ENCODE measurements around the gene CX3CL1.

DNA sequence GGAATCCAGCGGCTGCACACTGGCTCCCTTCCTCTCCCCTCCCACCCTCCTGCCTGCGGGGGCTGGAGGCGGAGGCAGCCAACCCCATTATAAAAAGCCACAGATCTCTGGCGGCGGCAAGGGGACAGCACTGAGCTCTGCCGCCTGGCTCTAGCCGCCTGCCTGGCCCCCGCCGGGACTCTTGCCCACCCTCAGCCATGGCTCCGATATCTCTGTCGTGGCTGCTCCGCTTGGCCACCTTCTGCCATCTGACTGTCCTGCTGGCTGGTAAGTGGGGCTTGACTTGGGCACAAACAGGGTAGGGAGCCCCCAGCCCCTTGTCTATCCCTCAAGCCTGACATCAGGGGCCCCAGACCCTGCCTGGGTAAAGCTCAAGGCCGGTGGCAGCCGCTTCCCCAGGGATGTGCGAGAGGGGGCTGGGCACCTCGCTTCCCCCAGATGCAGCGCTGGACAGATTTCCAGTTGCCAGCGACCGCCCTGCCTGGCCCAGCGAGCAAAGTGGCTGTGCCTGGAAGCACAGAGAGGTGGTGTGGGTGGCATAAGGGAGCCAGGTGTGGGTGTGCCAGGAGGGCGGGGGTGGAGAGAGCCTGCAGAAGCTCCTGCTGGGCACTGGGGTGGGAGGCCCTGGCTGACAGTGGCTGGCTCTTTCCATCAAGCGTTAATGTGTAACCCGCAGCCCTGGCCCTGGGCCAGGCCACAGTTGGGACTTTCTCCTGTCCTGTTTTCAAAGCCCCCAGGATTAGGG is at the start of gene CX3CL1:
- TF ChIP-seq, protein P1, sequence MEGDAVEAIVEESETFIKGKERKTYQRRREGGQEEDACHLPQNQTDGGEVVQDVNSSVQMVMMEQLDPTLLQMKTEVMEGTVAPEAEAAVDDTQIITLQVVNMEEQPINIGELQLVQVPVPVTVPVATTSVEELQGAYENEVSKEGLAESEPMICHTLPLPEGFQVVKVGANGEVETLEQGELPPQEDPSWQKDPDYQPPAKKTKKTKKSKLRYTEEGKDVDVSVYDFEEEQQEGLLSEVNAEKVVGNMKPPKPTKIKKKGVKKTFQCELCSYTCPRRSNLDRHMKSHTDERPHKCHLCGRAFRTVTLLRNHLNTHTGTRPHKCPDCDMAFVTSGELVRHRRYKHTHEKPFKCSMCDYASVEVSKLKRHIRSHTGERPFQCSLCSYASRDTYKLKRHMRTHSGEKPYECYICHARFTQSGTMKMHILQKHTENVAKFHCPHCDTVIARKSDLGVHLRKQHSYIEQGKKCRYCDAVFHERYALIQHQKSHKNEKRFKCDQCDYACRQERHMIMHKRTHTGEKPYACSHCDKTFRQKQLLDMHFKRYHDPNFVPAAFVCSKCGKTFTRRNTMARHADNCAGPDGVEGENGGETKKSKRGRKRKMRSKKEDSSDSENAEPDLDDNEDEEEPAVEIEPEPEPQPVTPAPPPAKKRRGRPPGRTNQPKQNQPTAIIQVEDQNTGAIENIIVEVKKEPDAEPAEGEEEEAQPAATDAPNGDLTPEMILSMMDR (IDR thresholded peaks at IDR 0.05; ENCODE audit: insufficient read depth, low read depth, low read length) = no peak
- no peak for TF ChIP-seq EZH2 (IDR thresholded peaks at IDR 0.05; ENCODE audit: insufficient read depth, low read length)
